GM18499 (cell line): ENCODE measurements around the gene H2AZ2.
A peak's percentile ranks its signal among the peaks of the same experiment; 100 is the strongest.
"Not testable (repeated sequence)": the region's sequence is repeated elsewhere in the genome, so short reads cannot be mapped to it uniquely, and the experiment has no call there.

Experiments
- ATAC-seq: cut with Tn5 transposase; IDR thresholded peaks from one replicate; pipeline ENCODE4 v1.9.1; 2021; ENCODE audit warnings: moderate number of reproducible peaks; ENCODE audit not compliant: insufficient read depth, unreplicated experiment

Gene H2AZ2

DNA sequence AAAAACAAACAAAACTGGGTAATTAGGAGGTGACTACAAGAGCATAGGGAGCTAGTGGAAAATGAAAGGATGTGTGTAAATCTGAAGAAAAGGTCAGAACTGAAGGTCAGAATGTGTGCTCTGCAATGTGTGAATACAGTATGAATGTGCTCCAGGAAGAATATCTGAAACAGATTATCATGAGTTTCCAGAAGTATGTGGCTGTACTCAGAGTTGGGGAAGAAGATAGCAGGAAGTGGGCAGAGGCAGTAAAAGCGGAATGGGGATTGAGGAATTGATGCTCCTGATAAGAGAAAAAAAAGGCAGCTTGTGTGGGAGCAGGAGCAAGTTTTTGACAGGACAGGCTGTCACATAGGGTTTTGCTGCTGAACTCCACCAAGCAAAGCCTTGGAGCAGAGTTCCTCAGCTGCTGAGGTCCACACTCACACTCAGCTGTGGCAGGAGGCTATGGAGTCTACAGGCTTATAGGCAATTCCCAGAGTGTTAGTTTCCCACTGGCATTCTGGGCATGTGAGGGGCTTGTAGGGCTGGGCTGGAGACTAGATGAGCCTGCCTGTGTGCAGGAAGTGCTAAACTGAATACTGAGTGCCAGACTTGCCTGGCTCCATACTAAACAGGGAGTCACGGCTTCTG is 22.9 kb downstream of the H2AZ2 start:
- ATAC-seq: no peak

DNA sequence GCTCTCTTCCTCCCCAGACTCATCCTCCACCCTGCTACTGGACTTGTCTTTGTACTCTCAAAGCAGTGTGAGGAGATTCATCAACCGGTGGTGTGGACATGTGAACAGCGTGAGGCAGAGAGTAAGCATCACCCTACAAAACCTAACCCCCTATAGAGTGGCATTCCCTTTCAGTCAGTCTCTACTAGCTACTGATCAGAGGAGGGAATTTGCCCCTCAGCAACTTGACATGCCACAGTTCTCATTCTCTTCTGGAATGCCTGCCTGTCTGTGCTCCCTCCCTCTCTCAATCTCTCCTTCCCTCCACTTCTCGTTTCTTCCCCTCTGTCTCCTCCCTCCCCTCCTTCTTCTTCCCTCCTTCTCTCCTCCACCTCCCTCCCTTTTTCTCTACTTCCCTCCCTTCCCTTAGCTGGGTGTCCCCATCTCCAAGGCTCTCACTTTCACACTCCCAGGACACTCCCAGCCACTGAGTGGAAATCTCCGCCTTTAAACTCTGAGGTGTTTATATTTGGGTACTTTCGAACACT is 24.6 kb downstream of the H2AZ2 start:
- no peak for ATAC-seq

DNA sequence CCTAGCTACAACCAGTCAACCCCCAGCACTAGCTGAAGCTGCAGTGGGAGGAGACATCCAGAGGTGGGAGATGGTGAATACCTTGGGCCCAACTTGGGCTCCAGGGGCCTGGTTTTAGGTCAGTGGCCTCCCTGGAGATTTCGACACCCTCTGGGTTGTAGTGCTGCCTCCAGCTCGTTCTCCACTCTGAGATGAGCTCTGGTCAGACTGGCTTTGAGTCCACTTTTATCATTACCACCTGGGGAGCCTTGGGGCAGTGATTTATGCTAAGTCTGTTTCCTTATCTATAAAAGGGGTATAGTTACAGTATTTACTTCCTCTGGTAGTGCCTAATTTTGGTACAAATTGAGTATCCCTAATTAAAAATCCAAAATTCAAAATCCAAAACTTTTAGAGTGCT is 28.6 kb downstream of the H2AZ2 start:
- ATAC-seq: no peak

DNA sequence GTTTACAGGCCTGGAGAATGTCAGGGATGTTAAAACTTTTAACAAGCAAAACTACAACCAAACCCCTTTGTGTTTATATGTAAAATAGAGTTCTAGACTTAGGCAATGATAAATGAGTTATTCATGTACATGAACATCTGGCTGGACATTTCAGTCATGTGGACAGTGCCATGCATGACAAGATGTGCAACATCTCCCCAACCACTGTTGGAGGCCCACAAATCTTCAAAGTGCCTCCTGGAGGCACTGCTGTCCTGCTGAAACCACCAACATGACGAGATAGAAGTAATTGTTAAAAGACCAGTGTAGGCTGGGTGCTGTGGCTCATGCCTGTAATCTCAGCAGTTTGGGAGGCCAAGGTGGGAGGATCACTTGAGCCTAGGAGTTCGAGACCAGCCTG is 33.0 kb downstream of the H2AZ2 start:
- no peak for ATAC-seq

DNA sequence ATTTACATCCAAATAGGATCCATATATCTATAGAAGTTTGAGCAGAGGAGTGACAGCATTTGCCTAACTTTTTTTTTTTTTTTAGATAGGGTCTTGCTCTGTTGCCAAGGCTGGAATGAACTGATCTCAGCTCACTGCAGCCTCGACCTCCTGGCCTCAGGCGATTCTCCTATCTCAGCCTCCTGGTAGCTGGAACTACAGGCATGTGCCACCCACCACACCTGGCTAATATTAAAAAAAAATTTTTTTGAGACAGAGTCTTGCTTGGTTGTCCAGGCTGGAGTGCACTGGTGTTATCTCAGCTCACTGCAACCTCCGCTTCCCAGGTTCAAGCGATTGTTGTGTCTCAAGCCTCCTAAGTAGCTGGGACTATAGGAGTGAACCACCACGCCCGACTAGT is 36.3 kb downstream of the H2AZ2 start:
- ATAC-seq: no peak

DNA sequence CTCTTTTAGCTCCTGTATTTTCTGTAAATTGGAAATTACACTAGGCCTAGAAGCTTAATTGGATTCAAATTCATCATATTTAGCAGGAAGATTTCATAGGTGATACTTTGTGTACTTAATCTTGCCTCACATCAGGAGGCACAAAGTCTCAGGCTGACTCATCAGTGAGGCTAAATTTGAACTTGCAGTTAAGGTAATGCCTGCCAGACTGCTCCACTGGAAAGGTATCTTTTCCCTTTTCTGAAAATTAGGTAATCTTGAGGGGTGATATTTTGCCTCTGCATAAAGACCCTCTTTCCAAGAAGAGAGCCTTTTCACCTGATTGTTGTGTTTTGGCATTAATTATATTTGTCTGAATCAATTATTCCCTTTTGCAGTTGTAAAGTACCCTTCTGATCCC is 36.8 kb downstream of the H2AZ2 start:
- ATAC-seq: no peak

DNA sequence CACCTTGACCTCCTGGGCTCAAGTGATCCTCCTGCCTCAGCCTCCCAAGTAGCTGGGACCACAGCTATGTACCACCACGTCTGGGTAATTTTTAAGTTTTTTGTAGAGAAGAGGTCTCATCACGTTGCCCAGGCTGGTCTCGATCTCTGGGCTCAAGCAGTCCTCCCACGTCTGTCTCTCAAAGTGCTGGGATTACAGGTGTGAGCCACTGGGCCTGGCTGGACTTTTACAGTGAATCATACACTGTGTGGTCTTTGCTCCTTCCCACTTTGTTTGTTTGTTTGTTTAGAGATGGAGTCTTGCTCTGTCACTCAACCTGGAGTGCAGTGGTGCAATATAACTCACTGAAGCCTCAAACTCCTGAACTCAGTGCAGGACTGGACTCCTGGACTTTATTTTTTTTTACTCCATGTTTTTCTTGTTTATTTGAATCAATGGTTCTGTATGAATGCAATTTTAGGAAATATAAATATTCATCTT is 38.9 kb downstream of the H2AZ2 start:
- no peak for ATAC-seq

DNA sequence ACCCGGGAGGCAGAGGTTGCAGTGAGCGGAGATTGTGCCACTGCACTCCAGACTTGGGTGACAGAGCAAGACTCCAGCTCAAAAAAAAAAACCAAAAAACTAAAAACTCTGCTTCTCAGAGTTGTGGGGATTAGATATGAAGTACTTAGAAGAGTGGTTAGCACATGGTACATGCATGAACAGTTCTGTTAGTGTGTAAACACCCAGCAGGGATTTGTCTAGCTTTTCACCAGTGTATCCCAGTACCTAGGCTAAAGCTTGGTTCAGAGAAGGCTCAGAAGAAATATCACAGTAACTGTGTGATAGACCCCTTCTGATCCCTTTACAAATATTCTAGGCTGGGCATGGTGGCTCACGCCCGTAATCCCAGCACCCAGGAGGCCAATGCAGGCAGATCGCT is 41.9 kb downstream of the H2AZ2 start:
- no peak for ATAC-seq

DNA sequence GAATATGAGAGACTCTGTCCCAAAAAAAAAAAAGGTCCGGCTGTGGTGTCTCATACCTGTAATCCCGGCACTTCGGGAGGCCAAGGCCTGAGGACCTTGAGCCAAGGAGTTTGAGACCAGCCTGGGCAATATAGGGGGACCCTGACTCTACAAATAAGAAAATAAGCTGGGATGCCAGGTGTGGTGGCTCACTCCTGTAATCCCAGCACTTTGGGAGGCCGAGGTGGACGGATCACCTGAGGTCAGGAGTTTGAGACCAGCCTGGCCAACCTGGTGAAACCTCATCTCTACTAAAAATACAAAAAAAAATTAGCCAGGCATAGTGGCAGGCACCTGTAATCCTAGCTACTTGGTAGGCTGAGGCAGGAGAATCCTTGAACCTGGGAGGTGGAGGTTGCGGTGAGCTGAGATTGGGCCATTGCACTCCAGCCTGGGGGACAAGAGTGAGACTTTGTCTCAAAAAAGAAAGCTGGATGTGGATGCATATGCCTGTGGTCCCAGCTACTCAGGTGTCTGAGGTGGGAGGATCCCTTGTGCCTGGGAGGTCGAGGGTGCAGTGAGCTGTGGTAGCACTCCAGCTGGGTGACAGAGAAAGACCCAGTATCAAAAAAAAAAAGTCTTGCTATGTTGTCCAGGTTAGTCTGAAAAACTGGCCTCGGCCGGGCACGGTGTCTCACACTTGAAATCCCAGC is 43.9 kb downstream of the H2AZ2 start:
- not testable (repeated sequence) for ATAC-seq

DNA sequence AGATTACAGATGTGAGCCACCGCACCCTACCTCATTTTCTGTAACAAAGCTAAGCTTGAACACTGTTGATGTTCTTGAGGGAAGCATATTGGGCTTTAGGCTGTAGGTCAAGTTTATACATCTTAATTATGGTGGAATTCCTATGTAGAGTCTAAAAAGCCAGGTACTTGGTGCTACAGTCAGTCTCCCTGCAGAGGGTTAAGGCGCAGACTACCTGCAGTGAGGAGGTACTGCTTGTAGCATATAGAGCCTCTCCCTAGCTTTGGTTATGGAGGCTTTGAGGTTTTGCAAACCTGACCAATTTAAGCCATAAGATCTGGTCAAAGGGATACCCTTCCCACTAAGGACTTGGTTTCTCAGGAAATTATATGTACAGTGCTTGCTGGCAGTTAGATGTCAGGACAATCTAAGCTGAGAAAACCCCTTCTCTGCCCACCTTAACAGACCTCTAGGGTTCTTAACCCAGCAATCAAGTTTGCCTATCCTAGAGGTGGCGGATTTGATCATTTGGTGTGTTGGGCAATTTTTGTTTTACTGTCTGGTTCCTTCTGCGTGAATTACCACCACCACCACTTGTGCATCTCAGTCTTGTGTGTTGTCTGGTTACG is 45.4 kb downstream of the H2AZ2 start:
- ATAC-seq: no peak

DNA sequence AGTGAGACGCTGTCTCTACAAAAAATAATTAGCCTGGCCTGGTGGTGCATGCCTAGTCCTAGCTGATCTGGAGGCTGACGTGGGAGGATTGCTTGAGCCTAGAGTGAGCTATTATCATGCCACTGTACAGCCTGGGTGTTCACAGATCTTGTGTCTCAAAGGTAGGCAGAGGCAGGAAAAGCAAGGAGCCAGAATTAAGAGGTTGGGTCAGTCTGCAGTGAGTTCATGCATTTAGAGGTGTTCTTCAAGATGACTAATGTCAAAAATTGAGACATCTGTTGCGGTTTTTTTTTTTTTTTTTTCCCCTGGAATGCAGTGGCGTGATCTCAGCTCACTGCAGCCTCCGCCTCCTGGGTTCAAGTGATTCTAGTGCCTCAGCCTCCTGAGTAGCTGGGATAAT is 46.0 kb downstream of the H2AZ2 start:
- no peak for ATAC-seq

DNA sequence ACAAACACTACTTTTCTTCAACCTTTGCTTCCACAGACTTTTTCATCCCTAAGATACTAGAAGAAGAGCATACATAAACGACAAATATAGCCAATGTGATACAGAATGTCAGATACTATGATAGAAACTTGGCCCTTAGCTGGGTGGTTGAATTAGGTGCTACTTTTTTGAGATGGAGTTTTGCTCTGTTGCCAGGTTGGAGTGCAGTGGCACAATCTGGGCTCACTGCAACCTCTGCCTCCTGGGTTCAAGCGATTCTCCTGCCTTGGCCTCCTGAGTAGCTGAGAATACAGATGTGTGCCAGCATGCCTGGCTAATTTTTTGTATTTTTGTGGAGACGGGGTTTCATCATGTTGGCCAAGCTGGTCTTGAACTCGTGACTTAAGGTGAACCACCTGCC is 47.9 kb downstream of the H2AZ2 start:
- no peak for ATAC-seq

DNA sequence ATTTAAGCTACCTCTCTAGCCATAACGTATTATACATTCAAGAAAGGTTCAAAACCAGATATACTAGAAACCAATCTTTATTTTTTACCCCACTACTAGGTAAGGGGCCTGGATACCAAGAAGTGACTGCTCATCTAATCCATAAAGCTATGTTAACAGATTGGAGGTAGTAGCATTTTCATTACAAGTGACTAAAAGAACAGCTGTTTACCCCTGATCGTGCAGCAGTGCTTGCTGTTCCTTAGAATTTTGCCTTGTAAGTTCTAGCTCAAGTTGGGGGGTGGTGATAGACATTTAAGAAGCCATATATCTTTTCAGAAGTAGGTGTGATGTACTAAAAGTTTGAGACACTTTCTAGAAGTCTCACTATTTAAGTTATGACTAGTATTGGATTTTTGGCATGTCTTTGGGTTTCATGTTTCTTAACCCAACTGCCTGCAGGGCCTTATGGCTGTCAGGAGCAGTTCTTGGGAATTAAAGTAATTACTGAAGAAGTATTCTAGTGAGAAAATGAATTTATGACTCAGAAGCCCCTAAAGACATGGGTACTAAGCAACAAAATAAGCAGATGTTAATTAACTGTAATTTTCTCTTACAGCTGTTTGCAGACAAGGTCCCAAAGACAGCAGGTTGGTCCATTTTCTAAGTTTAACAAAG is 49.1 kb downstream of the H2AZ2 start:
- no peak for ATAC-seq

DNA sequence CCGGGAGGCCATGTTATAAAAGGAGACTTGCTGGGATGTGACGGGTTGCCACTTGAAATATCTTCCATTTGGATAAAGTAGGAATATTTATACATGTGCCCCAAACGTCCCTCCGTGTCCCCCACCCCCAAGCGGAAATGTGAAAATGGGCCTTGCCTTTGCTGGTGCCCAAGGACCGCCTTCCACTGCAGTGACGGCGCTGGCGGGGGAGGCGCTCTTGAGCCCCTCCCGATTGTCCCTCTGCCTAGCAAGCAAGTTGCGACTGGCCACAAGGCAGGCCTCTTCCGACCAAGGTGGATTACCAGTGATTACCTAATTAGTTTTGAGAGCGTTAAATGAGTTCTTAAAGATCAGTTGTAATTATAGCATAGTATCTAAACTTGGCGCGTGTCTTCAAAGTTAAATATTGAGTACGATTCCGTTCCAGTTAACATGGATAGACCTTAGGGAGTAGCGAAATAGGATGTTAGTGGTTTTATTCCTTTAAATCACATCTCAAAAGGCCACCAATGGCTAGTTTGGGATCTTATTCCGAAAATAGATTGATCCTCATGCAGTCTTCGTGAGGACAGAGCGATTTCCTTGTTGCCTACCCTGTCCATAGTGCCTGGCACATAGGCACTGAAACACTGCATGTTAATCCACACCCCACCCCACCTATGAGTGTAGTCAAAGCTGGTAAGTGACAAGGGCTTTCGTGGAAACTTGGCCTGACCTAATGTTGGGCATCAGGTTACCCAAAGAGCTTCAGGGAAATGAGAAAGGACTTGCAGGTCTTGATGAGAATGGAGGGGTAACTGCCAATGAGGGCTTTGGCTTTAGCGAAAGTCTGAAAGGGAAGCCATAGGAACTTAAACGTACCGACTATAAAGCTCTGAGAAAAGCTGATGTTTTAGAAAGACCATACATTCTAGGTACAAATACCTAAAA is 50.3 kb downstream of the H2AZ2 start:
- ATAC-seq: no peak

DNA sequence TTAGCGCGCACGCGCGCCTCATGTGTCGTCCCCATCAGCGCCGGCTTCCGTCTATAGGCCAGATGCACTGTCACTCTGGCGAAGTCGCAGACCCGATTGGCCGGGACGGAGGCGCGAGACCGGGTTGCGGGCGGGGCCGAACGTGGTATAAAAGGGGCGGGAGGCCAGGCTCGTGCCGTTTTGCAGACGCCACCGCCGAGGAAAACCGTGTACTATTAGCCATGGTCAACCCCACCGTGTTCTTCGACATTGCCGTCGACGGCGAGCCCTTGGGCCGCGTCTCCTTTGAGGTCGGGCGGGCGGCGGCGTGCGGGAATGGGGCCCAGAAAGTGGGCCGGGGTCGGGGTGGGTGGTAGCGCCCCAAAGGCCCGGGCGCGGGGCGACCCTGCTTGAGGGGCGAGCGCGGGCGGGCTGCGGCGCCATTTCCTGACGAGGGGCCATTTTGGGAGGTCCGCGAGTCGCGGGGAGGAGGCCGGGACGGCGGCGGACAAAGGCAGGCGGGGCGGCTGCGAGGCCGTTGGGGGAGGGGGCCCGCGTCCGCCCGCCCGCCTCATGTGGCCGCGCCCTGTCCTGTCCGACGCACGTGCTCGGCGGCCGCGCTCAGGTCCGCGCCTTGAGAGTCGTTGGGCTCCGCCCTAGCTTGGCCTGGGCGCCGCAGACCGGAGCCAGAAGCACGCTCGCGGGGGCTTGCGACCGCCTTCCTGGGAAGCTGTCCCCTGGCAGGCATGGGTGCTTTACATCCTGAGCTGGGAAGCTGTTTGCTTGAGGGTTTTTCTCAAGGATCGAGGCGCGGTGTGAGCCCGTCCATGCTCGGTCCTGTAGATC is 51.2 kb downstream of the H2AZ2 start, which contains the start of gene PPIA:
PPIA (plus strand) TSS at position 178 of the 825 bp plus-strand sequence; CDS start at position 222, 44 bp downstream.
- peak; percentile 65 for ATAC-seq

DNA sequence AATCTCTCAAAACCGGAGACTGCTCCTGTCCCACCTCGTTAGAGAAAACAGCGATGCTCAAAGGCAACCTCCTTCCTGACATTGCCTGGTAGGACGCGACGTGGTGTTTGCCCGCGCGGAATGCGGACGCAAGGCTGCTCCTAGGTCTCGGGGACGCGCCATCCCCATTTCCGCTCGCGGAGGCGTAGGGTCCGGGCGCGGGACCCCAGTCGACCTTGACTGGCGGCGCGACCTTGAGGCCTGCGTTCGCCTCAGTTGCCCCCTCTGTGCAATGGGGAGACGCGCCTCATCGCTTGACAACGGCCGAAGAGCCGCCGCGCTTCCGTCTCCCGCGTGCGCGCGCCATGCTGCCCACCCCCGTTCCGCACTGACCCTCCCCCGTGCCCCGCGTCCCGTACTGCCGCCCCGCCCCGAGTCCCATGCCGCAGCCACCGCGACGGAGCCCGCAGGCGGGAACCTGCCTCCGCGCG is 51.8 kb downstream of the H2AZ2 start:
- peak; percentile 8 for ATAC-seq

DNA sequence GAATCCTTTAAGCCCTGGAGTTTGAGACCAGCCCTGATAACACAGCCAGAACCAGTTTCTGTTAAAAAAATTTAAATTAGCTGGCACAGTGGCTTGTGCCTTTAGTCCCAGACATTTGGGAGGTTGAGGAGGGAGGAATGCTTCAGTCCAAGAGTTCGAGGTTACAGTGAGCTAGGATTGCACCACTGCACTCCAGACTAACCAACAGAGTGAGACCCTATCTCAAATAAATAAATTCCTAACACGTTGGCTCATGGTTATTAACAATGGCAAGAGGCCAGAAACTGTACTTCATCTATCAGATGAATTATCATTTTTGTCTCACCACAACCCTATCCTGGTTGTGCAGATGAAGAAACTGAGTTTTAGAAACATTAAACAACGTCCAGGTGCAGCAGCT is 53.6 kb downstream of the H2AZ2 start:
- ATAC-seq: no peak

DNA sequence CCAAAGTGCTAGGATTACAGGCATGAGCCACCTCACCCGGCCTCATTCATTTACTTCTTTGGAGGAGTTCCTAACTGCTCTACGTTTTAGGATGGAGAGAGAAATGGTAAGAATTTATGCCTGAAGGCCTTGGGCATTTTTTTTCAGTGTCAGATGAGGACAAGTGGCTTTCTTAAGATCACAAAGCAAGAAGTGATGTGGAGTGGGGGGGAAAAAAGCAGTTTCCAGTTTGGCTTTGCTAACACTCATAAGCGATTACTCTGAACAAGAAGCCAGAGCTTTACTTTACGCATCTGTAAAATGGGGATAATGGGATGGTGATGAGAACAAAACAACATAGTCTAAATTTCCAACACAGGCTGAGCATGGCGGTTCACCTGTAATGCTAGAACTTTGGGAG is 54.0 kb downstream of the H2AZ2 start:
- no peak for ATAC-seq
